ENCODE data around the gene INSL3. TPM values are rescaled to one million over a fixed set of nuclear protein-coding genes. Genes with fewer than 3 reads are reported as not detected.

The INSL3 gene
- total RNA-seq, 1 experiment from 2014 or later, result not detected

DNA sequence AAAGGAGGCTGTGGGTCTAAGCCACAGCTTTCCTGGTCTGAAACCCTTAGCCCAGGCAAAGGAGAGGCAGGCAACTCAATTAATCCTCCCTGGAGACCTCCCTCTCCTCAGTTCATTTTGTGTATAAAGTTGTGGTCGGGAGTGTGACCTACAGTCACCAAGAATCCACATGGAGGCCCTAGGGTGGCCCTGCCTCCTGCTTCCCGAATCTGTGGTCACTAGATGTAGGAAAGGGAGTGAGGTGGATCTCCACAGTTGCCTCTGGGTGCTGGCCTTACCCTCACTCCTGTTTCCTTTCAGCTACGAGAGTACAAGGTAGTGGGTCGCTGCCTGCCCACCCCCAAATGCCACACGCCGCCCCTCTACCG is 39.7 kb upstream of the INSL3 start:
- intact Hi-C loops (cut with micrococcal nuclease; ENCODE audit: unreplicated experiment), result no loop called here
- Histone ChIP-seq H3K27ac (ENCODE audit: low read depth, low read length, poor library complexity, severe bottlenecking) (peak overlapping the region; percentile 85), H3K4me3 (ENCODE audit: low read depth, low read length, poor library complexity, severe bottlenecking) (peak overlapping the region; percentile 74), H3K27me3 (replicated peaks; ENCODE audit: insufficient read depth, low read depth, low read length, poor library complexity) (no peaks in the 10 kb centered on the region), H3K4me1 (ENCODE audit: insufficient read depth, low read length, poor library complexity, severe bottlenecking) (peaks cover 12% of the 10 kb centered on the region), H3K9me3 (ENCODE audit: low read depth, low read length, poor library complexity, severe bottlenecking) (no peaks in the 10 kb centered on the region), H3K36me3 (ENCODE audit: insufficient read depth, low read length, poor library complexity, severe bottlenecking) (peaks cover 53% of the 10 kb centered on the region)
- BruUV-seq (replicated peaks), result no TSS peak
- ChIA-PET POLR2A (ENCODE audit: low non-redundant PET) (no interaction called here), CTCF (interaction anchor here (0.5 kb wide), 1 partner anchor 25 kb away, joined by 3 read pairs; no protein-coding TSS in a partner anchor)
- no peak for TF ChIP-seq EZH2 (IDR thresholded peaks at IDR 0.05; ENCODE audit: borderline replicate concordance, low read depth, low read length, poor library complexity, severe bottlenecking)
- TF ChIP-seq, protein P1, sequence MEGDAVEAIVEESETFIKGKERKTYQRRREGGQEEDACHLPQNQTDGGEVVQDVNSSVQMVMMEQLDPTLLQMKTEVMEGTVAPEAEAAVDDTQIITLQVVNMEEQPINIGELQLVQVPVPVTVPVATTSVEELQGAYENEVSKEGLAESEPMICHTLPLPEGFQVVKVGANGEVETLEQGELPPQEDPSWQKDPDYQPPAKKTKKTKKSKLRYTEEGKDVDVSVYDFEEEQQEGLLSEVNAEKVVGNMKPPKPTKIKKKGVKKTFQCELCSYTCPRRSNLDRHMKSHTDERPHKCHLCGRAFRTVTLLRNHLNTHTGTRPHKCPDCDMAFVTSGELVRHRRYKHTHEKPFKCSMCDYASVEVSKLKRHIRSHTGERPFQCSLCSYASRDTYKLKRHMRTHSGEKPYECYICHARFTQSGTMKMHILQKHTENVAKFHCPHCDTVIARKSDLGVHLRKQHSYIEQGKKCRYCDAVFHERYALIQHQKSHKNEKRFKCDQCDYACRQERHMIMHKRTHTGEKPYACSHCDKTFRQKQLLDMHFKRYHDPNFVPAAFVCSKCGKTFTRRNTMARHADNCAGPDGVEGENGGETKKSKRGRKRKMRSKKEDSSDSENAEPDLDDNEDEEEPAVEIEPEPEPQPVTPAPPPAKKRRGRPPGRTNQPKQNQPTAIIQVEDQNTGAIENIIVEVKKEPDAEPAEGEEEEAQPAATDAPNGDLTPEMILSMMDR (conservative IDR thresholded peaks at IDR 0.05; ENCODE audit: low read depth, low read length), result no peak
- no peak for DNase-seq (ENCODE audit: low spot score)

DNA sequence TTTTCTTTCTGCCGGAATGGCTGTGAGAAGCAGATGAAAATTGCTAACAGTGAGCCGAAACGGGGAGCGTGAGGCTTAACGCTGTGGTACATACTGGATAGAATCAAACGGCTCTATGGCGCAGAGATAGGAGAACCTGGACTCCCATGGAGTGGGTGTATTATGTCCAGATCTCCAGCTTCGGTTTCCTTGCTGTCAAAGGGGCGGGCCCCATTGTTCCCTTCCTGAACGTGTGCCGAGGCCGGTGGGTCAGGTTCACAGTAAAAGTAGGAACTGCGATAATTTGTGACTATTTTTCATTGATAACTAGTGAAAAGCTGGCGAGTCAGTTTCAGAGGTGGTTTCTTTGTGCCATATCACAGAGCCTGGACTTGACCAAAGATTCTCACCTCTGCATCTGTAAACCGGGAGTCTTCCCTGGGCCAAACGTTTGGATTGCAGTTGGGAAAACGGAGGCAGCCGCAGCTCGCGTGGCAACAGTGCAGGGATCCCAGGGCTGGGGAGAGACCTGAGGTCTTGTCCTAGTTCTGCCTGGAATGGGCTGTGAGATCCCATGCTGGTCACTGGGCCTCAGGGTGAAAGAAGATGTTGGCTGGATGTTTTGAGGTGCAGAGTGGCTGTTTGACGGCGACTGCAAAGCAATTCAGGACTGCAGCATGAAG is 39.1 kb upstream of the INSL3 start:
- BruUV-seq (replicated peaks), result TSS peak; percentile 68

DNA sequence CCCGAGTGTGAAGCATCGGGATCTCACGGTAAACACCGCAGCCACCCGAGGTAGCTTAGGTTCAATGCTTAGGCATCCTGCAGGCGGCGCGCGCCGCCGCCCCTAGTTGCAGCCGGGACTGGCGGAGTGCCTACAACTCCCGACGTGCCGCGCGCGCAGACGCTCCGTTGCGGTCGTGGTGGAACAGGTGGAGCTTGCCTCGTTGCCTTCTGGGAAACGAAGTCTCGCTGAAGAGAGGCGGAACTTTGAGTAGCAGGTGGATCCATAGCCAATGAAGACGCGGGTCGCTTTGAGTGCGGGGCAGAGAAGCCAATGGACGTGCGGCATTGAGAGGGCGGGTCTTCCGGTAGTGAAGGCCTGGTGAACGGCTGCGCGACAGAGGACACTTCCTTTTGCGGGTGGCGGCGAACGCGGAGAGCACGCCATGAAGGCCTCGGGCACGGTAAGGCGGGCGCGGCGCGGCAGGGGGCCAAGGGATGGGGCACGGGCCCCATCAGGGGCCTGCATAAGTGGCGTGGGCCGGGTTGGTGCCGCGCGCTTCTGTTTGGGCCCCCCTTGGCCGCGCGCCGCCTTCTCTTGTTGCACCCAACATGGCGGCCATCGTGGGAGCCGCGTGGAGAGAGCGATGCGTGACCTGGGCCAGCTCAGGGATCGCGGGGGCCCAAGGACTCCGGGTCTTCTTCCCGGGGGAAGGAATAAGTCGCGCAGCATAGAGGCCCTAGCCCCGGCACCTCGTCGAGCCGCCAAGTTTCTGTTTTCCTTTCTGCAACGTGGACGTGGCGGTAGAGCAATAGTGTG is 38.4 kb upstream of the INSL3 start, which contains the start of gene RPL18A:
TSS of gene RPL18A (plus strand) at position 378 of the 798 bp plus-strand sequence. CDS start at position 425, 47 bp downstream.
- ChIA-PET CTCF (interaction anchor here (0.5 to 1.4 kb wide), 24 partner anchors 8 to 1698 kb away, joined by 3 to 55 read pairs (median 6); partner anchors contain the start of genes CCDC124, JAK3 and PGLS), POLR2A (ENCODE audit: low non-redundant PET) (interaction anchor here (0.5 to 0.9 kb wide), 9 partner anchors 14 to 1395 kb away, joined by 3 to 19 read pairs (median 5); partner anchors contain the start of genes CCDC124 and JUND)
- no peaks in the 10 kb centered on the region for H3K9me3 ChIP-seq (ENCODE audit: low read depth, low read length, poor library complexity, severe bottlenecking)
- BruUV-seq (replicated peaks), result no TSS peak
- DNase-seq (ENCODE audit: low spot score), result peak; percentile 100
- intact Hi-C loops (cut with micrococcal nuclease; ENCODE audit: unreplicated experiment), result loop anchor here (1.0 to 10.0 kb wide), 5 partner anchors 65 to 417 kb away; partner anchors contain the start of gene B3GNT3
- H3K27ac ChIP-seq (ENCODE audit: low read depth, low read length, poor library complexity, severe bottlenecking), result peak within 1 kb of the TSS; percentile 85
- no peak for TF ChIP-seq EZH2 (IDR thresholded peaks at IDR 0.05; ENCODE audit: borderline replicate concordance, low read depth, low read length, poor library complexity, severe bottlenecking)
- TF ChIP-seq, protein P1 (conservative IDR thresholded peaks at IDR 0.05; ENCODE audit: low read depth, low read length), result peak; percentile 95
- H3K4me3 ChIP-seq (ENCODE audit: low read depth, low read length, poor library complexity, severe bottlenecking), result peak within 1 kb of the TSS; percentile 74
- peaks cover 45% of the 10 kb centered on the region for H3K36me3 ChIP-seq (ENCODE audit: insufficient read depth, low read length, poor library complexity, severe bottlenecking)
- H3K4me1 ChIP-seq (ENCODE audit: insufficient read depth, low read length, poor library complexity, severe bottlenecking), result peaks cover 12% of the 10 kb centered on the region
- no peaks in the 10 kb centered on the region for H3K27me3 ChIP-seq (replicated peaks; ENCODE audit: insufficient read depth, low read depth, low read length, poor library complexity)

More for the DNA sequence above, 39.1 kb upstream of the INSL3 start:
- H3K27ac ChIP-seq (ENCODE audit: low read depth, low read length, poor library complexity, severe bottlenecking), result peak overlapping the region; percentile 85
- TF ChIP-seq EZH2 (IDR thresholded peaks at IDR 0.05; ENCODE audit: borderline replicate concordance, low read depth, low read length, poor library complexity, severe bottlenecking), result no peak
- TF ChIP-seq, protein P1 (conservative IDR thresholded peaks at IDR 0.05; ENCODE audit: low read depth, low read length), result no peak
- peaks cover 52% of the 10 kb centered on the region for H3K36me3 ChIP-seq (ENCODE audit: insufficient read depth, low read length, poor library complexity, severe bottlenecking)
- DNase-seq (ENCODE audit: low spot score), result no peak
- ChIA-PET POLR2A (ENCODE audit: low non-redundant PET) (interaction anchor here (0.6 kb wide), 1 partner anchor 41 kb away, joined by 3 read pairs; no protein-coding TSS in a partner anchor), CTCF (interaction anchor here (0.5 kb wide), 1 partner anchor 25 kb away, joined by 3 read pairs; no protein-coding TSS in a partner anchor)
- no peaks in the 10 kb centered on the region for H3K27me3 ChIP-seq (replicated peaks; ENCODE audit: insufficient read depth, low read depth, low read length, poor library complexity)
- H3K9me3 ChIP-seq (ENCODE audit: low read depth, low read length, poor library complexity, severe bottlenecking), result no peaks in the 10 kb centered on the region
- intact Hi-C loops (cut with micrococcal nuclease; ENCODE audit: unreplicated experiment), result no loop called here
- H3K4me3 ChIP-seq (ENCODE audit: low read depth, low read length, poor library complexity, severe bottlenecking), result peak overlapping the region; percentile 74
- peaks cover 12% of the 10 kb centered on the region for H3K4me1 ChIP-seq (ENCODE audit: insufficient read depth, low read length, poor library complexity, severe bottlenecking)
